GM19372 (cell line): ENCODE measurements around the gene EMC6.
A peak's percentile ranks its signal among the peaks of the same experiment; 100 is the strongest.
"Not testable (repeated sequence)": the region's sequence is repeated elsewhere in the genome, so short reads cannot be mapped to it uniquely, and the experiment has no call there.

ENCODE experiments used
- ATAC-seq: cut with Tn5 transposase; IDR thresholded peaks from one replicate; pipeline ENCODE4 v1.9.1; 2021; ENCODE audit warnings: mild to moderate bottlenecking, low read depth, moderate library complexity; ENCODE audit not compliant: unreplicated experiment

The EMC6 gene

DNA sequence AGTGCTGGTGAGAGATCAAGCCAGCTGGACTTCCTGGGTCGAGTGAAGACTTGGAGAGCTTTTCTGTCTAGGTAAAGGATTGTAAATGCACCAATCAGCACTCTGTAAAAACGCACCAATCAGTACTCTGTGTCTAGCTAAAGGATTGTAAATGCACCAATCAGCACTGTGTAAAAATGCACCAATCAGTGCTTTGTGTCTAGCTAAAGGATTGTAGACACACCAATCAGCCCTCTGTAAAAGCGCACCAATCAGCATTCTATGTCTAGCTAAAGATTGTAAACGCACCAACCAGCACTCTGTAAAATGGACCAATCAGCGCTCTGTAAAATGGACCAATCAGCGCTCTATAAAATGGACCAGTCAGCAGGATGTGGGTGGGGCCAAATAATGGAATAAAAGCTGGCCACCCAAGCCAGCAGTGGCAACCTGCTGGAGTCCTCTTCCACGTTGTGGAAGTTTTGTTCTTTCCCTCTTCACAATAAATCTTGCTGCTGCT is 33.5 kb downstream of the EMC6 start:
- ATAC-seq, result not testable (repeated sequence)

GRCh38 chr17:3704931-3705717 is 36.5 kb downstream of the EMC6 start:
- no peak for ATAC-seq

DNA sequence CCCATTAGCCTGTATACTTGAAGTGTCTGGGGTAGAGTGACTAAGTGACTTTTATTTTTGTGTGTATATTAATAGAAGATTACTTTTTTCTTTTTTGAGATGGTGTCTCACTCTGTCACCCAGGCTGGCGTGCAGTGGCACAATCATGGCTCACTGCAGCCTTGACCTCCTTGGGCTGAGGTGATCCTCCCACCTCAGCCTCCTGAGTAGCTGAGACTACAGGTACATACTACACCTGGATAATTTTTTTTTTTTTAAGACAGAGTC is 37.0 kb downstream of the EMC6 start:
- ATAC-seq, result not testable (repeated sequence)

DNA sequence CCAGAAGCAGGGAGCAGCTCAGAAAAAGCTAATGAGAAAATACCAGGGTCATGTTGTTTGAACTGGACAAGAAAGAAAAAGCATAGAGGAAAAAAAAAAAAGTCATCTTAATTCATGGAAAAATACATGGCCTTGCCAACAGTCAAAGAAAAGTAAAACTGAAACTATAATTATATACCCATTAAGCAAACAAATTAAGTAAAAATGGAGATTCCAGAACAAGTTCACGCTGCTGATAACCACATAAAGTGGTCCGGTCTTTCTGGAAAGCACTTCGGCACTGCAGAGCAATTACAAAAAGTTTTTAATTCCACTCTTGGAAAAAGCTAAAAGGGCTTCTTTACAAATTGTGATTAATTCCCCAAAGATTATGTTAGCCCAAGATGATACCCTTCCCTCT is 39.8 kb downstream of the EMC6 start:
- no peak for ATAC-seq

- ATAC-seq, result peak; percentile 92
These were observed 42.4 kb downstream of the EMC6 start for GRCh38 chr17:3710951-3711383.

GRCh38 chr17:3712811-3713463 is 44.3 kb downstream of the EMC6 start:
- no peak for ATAC-seq

- ATAC-seq, result no peak
These were observed 46.7 kb downstream of the EMC6 start for GRCh38 chr17:3715296-3715695.

- no peak for ATAC-seq
These were observed 49.6 kb downstream of the EMC6 start for GRCh38 chr17:3718201-3718600.

DNA sequence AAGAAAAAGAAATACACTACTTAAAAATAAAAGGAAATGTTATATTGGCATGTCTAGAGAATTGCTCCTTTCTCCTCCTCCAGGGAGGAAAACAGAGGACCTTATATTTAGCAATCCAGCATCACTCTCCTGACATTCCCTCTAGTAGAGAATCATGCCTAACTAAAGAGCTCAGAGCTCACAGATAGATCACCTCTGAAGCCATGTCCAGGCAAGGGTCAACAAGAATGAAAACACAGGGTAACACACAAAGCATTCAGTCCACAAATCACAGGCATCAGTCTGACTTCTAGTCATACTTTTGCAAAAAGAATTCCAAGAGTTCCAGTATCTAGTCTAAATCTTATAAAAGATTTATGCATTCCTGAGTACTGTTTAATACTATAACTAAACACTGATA is 50.7 kb downstream of the EMC6 start:
- no peak for ATAC-seq
